HG03565 (cell line): Measurements from ENCODE around the gene SOX13.
"Not testable (repeated sequence)": the region's sequence is repeated elsewhere in the genome, so short reads cannot be mapped to it uniquely, and the experiment has no call there.

ENCODE experiments used
- ATAC-seq: cut with Tn5 transposase; IDR thresholded peaks from one replicate; pipeline ENCODE4 v1.9.1; 2021; ENCODE audit warnings: mild to moderate bottlenecking, moderate library complexity; ENCODE audit not compliant: unreplicated experiment

The SOX13 gene

GRCh38 chr1:204072931-204073836 lies at the start of gene SOX13:
Gene SOX13, plus strand, starts transcription at chr1:204073115. Its CDS starts 39,801 bp downstream, at chr1:204112916.
- no peak for ATAC-seq

- ATAC-seq, result no peak
These were observed 46.8 kb upstream of the SOX13 start for GRCh38 chr1:204025917-204026707.

- no peak for ATAC-seq
These were observed 45.5 kb upstream of the SOX13 start for GRCh38 chr1:204027446-204027845.

GRCh38 chr1:204029016-204029415 lies 43.9 kb upstream of the SOX13 start:
- no peak for ATAC-seq

- no peak for ATAC-seq
These were observed 41.7 kb upstream of the SOX13 start for GRCh38 chr1:204031098-204031710.

GRCh38 chr1:204032642-204033235 lies 40.2 kb upstream of the SOX13 start:
- no peak for ATAC-seq

- no peak for ATAC-seq
These were observed 39.6 kb upstream of the SOX13 start for GRCh38 chr1:204033306-204033705.

- ATAC-seq, result no peak
These were observed 35.8 kb upstream of the SOX13 start for GRCh38 chr1:204036882-204037655.

- ATAC-seq, result no peak
These were observed 31.6 kb upstream of the SOX13 start for GRCh38 chr1:204041232-204041767.

- ATAC-seq, result no peak
These were observed 31.0 kb upstream of the SOX13 start for GRCh38 chr1:204041803-204042505.

GRCh38 chr1:204042516-204042915 lies 30.4 kb upstream of the SOX13 start:
- no peak for ATAC-seq

- ATAC-seq, result no peak
These were observed 29.2 kb upstream of the SOX13 start for GRCh38 chr1:204043680-204044079.

- no peak for ATAC-seq
These were observed 28.5 kb upstream of the SOX13 start for GRCh38 chr1:204044448-204044847.

GRCh38 chr1:204045430-204045829 lies 27.5 kb upstream of the SOX13 start:
- ATAC-seq, result no peak

- ATAC-seq, result no peak
These were observed 26.6 kb upstream of the SOX13 start for GRCh38 chr1:204046346-204046745.

- ATAC-seq, result not testable (repeated sequence)
These were observed 24.1 kb upstream of the SOX13 start for GRCh38 chr1:204048796-204049195.

- ATAC-seq, result no peak
These were observed 21.7 kb upstream of the SOX13 start for GRCh38 chr1:204051258-204051657.

GRCh38 chr1:204051718-204052117 lies 21.2 kb upstream of the SOX13 start:
- no peak for ATAC-seq

- no peak for ATAC-seq
These were observed 19.0 kb upstream of the SOX13 start for GRCh38 chr1:204053893-204054292.
